Measurements from ENCODE around the gene ARHGAP22. TPM values are rescaled to one million over a fixed set of nuclear protein-coding genes. Genes with fewer than 3 reads are reported as not detected.

ARHGAP22 gene
- total RNA-seq, 1 donor from 2014 or later, result 5.2 TPM

DNA sequence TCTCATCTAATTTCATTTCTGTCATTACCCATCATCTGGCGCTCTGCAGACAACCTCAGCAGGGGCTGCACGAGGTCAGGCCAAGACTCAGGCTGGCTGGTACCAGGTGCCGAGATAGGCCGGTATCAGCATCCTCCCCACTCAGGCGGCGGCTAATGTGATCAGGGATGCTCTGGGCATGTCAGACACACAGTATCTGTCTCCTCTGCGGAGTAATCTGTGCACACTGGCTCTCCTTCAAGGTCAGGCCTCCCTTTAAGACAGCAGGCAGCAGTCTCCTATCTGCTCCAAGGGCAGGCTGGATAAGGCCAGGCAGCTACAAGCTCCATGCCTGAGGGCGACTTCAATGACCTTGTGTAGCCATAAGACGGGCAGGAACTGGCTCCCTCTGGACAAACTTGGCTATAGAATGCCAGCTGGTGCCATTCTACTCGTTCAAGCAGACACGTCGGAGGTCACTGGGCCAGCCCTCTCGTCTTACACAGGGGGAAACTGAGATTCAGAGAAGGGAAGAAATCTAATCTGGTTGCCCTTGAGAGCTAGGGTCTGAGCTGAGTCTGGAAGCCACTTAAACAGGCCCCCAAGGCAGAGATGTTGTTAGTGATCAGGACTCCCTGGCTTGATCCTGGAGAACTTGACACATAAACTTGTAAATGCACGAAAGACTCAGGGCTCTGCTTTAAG lies 59.3 kb downstream of the ARHGAP22 start:
- no peak for DNase-seq
- intact Hi-C loops (cut with DNase I), result no loop called here
- no peak for ATAC-seq (ENCODE audit: poor library complexity)

DNA sequence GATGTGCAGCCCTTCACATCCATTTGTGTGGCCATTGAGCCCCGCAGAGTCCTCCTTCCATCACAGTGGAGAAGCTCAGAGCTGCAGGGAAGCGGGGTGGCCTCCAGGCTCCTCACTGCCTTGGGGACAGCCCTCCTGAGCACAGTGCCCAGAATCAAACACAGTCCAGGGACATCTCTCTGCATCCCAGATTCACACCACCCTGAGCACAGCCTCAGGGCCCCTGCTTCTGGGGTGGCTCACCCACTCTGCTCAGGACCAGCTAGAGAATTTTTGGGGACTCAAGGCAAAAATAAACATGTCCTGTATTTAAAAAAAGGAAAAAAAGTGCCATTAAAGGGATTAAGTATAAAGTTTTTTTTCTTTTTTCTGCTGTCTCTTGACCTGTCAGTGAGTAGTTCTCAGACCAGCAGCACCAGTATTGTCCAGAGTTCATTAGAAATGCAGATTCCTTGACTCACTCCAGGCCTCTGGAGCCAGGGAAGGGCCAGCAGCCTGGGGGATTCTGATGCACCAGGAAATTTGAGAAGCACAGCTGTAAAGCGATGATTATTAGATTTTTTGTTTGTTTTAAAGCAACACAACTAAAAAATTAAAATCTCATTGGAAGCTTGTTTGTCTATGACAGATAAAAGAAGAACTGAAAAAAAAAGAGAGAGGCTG lies 61.6 kb downstream of the ARHGAP22 start:
- intact Hi-C loops (cut with DNase I), result no loop called here
- no peak for DNase-seq
- no peak for ATAC-seq (ENCODE audit: poor library complexity)

DNA sequence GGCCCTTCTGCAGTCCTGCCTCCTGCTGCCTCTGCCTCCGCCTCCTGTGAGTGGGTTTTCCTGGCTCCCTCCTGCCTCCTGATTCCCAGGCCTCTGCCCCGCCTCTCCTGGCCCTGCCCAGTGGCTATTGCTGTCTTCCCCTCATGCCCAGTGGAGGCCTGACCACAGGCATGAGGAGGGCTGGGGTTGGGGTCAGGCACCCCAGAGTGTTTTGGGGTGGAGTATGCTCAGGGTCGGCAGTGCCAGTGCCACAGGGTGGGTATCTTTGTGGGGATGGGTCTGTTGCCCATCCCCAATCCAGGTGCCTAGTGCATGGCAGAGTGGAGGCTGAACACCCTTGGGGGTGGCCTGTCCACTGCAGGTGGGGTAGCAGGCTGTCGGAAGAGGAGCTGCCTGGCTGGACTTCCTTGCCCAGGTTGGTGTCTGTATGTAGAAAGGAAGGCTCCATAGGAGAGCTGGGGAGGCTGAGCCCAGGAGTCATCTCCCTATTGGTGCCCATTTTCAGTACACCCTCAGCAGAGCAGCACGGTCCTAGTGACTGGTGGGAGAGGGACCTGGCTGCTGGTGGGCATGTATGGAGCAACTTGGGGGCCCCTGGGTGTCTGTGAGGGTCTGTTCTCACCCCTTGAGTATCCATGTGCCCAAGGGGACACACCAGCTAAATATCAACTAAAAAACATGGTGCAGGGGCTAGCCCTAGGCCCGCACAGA lies 62.2 kb downstream of the ARHGAP22 start:
- intact Hi-C loops (cut with DNase I), result no loop called here

DNA sequence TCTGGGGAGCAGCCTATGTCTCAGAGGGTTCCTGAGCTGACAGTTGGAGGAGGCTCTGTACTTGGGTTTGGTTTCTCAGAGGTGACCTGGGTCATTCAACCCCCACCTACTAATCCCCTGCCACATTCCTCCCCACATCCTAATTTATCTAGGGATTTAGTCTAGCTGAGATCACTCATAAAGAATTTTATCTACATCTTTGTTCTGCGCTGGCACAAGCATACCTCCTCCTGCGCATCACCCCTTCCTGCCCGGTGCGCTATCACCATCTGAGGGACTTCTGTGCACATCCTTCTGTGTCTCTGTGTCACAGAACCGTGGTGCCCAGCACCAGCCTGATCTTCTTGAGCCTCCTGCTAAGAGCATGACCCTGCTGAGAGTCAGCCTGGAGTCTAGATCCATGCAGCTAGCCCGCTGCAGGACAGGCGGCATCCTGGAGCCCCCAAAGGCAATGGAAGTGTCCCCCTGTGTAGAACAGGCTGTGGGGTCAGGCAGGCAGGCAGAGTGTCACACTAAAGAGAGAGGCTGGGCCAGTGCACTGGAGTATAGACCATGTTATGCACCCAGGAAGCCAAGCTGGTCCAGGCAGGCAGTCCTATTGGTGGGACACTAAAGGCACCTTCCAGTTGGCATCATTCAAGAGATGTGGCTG lies 63.6 kb downstream of the ARHGAP22 start:
- DNase-seq (no peak), ATAC-seq (ENCODE audit: poor library complexity) (no peak)
- intact Hi-C loops (cut with DNase I), result no loop called here

More for the DNA sequence above, 62.2 kb downstream of the ARHGAP22 start:
- ATAC-seq (ENCODE audit: poor library complexity) (no peak), DNase-seq (no peak)

DNA sequence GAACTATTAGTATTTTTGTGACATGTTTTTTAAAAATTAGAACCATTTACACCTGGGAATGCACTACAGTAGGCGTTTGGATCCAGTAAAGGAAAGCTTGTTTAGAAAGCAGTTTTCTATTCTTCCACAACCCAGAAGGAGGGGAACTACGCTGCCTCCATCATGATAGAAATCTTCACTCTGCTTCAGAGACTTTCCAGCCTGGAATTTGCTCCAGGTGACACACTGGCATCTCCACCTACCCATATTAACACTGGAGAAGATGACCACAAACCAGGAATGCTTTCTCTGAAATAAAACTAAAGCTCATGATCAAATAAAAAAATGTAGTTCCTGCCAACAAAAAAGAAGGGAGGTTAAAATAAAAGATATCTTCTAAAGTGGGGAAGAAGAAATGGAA lies 66.3 kb downstream of the ARHGAP22 start:
- ATAC-seq (ENCODE audit: poor library complexity), result no peak
- intact Hi-C loops (cut with DNase I), result no loop called here
- no peak for DNase-seq

DNA sequence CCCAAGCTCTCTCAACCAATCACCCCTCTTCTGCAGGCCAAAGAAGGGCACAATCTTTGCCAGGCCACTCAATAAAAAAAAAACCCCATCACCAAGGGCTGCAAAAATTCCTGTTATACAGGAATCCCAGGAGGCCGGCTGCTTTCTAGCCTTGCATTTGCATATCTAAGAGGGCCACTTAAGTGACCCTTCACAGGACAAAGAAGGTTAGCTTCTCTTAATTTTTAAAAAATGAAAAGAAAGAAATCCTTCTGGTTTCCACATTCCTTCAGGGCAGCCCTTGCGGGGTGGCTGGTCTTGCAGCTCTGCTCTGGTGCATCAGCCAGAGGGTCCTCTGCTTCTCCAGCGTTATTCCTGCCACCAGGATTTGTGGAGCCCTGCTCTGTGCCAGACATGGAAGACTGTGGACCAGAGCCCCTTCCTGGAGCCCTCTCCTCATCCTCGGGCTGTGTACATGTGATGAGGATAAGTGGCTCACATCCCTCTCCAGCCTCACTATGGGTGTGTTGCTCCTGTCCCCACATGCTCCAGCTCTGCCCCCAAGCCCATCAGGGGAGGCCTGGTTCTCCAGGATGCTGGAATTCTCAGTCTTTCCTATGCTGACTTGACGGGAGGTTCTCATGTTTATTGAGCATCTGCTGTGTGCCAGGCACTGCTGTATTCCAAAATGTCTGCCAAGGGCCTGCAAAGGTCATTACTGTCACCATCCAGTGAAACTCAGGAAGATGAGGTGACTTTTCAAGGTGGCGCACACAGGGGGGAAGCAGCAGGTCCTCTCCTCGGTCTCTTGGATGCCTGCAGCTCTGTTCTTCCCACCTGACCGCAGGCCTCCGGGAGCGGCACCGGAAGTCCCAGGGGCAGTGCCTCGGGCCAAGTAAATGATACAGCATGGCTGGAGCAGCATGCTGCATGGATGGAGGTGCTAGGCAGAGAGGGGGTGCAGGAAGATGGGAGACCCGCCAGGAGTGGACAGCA lies 67.7 kb downstream of the ARHGAP22 start:
- ATAC-seq (ENCODE audit: poor library complexity) (no peak), DNase-seq (no peak)
- intact Hi-C loops (cut with DNase I), result no loop called here

DNA sequence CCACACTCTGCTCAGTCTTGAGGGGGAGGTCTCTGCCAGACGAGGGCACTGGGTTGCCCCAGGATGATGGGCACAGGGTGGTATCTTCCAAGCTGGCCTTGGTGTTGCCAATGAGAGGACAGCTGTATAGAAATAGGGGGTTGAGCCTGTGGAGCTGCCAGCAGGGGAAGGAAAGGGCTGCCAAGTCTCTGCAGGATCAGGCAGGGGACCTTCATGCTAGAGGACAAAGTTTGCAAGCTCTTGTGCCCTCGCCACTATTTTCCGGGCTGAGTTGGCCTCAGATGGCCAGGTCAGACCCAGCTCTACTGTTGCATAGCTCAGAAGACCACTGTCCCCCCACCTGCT lies 68.7 kb downstream of the ARHGAP22 start:
- ATAC-seq (ENCODE audit: poor library complexity), result no peak
- no peak for DNase-seq
- intact Hi-C loops (cut with DNase I), result no loop called here

DNA sequence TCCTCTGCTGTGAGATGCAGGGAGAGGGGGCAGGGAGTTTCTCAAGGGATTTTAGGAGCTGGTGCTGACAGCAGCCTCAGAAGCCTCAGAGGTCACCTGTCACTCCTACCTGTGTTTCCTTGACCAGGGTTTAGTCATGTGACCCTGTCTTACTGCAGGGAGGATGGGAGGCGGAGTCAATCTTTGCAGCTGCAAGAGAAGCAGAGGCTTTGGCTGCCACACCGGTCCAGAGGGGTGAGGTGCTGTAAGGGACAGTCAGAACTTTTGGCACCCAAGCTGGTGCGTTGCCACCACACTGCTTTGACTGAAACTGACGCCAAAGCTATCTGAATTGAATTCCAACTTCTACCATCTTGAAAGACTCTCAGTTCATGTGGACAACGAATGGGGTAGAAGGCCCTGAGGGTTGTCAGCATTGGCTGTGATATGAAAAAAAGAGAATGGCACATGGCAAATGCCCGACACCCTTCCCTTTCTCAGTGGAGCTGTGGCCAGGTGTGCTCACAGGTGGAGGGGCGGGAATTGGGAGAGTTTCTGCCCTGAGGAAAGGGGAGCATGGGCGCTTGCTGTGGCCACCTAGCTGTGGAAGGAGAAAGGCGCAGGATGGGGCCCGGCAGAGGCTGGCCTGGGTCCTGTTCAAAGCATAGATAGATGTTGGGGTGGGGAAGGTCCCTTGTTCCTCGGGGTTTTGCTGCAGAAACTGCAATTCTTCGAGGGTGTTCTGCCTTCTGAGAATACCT lies 69.3 kb downstream of the ARHGAP22 start:
- DNase-seq (no peak), ATAC-seq (ENCODE audit: poor library complexity) (no peak)
- intact Hi-C loops (cut with DNase I), result no loop called here

DNA sequence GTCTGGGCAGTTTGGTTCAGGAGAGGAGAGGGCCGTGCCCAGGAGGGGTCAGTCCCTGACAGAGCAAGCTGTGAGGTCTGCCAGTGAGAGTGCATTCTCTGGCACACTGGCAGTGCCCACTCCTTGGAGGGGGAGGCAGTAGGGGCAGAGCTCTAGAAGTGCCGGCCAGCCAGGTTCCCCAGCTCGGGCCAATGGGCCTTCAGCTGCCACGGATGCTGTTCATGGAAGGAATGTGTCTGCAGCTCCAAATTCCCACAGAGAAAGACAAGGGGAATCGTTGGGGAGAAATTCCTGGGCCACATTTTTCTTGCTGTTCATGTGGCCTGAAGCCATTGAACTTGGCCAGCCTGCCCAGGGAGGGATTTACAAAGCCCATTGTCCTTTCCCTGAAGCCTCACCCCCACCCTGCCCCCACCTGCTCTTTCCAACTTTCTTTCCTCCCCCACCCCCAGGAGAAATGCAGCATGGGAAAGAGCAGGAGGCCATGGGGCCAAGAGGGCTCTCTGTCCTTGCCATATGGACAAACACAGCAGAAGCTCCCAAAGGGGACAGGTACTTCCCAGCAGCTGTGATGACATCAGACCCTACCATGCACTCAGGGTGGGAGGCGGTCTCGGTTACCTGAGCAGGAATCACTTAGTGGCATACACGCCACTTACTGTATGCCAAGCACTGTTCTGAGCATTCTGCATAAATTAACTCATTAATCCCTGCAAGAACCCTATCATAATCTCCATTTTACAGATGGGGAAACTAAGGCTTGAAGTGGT lies 70.7 kb downstream of the ARHGAP22 start:
- DNase-seq (no peak), ATAC-seq (ENCODE audit: poor library complexity) (no peak)
- intact Hi-C loops (cut with DNase I), result no loop called here

DNA sequence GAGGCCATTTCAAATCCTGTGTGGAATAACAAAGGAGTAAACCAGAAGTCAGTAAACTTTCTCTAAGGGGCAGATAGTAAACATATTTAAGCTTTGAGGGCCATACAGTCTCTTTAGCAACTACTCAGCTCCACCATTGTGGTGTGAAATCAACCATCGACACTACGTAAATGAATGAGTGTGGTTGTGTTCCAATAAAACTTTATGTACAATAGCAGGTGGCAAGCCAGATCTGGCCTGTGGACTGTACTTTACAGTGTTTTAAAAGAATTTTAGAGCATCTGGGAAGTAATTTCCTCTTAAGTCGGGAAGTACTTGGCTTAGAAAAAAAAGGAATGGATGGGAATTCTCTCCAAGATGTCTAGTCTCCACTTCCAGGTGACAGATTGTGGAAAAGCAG lies 71.3 kb downstream of the ARHGAP22 start:
- ATAC-seq (ENCODE audit: poor library complexity) (no peak), DNase-seq (no peak)
- intact Hi-C loops (cut with DNase I), result no loop called here

DNA sequence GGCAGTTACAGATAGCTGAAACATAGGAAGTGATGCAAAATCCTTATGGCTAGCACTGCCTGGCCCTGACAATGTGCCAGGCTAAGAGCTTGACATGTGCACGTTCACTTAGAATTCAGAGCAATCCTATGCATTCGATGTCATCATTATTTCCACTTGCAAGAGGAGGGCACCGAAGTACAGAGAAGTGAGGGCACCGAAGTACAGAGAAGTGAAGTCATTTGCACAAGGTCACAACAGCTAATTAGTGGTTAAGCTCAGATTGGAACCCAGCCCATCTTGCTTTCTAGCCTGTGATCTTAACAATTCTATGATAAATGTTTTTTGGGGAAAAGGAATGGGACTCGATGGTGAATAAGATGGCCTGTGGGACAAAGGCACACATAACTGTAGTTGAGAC lies 73.4 kb downstream of the ARHGAP22 start:
- DNase-seq (no peak), ATAC-seq (ENCODE audit: poor library complexity) (no peak)
- intact Hi-C loops (cut with DNase I), result no loop called here

DNA sequence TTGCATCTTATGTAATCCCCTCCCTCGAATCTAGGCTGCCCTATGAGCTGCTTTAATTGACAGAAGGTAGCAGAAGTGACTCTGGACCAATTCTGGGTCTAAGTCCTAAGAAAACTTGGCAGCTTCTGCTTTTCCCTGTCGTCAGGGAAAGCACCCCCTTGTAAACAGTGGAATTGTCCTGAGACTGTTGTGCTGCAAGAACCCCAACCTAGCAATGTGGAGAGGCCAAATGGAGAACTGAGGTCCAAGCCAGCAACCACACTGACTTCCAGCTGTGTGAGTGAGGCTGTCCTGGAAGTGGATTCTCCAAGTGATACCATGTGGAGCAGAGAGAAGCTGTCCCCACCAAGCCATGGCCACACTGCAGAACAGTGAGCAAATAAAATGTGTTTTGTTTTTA lies 75.5 kb downstream of the ARHGAP22 start:
- DNase-seq (no peak), ATAC-seq (ENCODE audit: poor library complexity) (no peak)
- intact Hi-C loops (cut with DNase I), result no loop called here

DNA sequence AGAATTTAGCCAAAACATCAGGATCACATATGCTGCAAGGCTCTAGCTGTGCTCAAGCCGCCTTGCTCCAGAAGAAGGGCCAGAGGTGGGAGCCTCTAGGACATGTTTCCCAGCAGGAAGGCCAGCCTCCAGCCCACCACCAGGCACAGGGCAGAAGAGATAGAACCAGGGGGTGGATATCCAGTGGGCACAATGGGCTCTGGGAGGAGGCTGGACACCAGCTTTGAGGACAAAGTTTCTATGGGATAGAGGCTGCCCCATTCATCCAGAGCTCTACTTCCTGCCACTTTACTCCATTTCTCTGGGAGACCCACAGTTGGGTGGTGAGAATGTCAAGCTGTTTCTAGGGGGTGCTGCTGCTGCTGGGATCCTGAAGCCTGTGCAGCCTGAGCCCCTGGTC lies 77.1 kb downstream of the ARHGAP22 start:
- intact Hi-C loops (cut with DNase I), result no loop called here
- DNase-seq (no peak), ATAC-seq (ENCODE audit: poor library complexity) (no peak)

DNA sequence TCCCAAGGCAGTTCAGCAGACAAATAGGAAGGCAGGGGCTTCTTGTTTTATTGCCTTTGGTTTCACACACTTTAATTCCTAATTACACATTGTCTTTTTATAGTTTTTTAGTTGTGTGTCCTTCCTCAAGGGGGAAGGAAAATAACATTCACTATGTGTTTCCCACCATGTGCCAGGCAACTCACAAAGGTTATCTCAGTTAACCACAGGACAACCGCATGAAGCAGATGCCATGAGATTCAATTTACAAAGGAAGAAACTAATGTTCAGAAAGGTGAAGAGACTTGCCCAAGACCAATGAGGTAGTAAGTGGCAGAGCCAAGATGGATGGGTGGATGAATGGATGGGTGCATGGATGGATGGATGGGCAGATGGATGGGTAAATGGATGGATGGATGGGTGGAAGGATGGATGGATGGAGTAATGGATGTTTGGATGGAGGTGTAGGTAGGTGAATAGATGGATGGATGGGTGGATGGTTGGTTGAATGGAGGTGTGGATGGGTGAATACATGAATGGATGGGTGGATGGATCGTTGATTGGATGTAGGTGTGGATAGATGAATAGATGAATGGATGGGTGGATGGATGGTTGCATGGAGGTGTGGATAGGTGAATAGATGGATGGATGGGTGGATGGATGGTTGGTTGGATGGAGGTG lies 77.9 kb downstream of the ARHGAP22 start:
- DNase-seq, result no peak
- intact Hi-C loops (cut with DNase I), result no loop called here
- ATAC-seq (ENCODE audit: poor library complexity), result no peak

DNA sequence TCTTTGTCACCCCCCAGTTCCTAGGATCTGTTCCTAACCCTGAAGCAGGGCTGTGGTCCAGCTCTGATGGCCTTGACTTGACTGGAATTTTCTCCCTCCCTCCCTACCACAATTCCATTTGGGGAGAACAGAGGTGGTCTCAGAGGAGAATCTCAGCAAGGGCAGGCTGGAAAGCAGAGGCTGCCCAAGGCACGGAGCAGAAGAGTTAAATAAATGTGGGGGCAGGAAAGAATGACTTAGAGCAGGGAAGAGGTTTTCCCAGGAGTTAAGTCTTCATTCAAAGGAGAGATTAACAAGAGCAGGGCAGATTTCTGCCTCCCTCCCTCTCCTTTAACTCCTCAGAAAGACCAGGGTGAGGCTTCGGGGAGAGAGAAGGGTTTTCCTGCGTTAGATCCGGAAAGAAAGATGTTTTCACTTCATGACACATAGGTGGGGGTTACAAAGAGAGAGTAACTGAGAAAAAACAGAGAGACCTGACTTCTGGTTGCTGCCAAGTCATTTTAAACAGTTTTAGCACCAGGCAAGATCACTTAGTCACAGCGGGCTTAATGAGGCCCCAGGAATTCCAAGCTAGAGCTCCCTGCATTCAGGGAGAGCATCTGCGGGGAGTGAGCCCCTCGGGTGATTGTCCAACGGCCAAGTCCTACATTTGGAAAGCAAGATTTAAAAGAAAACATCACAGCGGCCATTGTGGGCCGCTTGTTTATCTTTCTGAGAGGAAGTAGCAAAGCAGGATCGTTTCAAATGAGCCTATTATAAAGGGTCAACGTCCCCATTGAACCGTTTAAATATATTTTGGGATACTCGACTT lies 78.7 kb downstream of the ARHGAP22 start:
- no peak for ATAC-seq (ENCODE audit: poor library complexity)
- DNase-seq, result no peak
- intact Hi-C loops (cut with DNase I), result no loop called here

DNA sequence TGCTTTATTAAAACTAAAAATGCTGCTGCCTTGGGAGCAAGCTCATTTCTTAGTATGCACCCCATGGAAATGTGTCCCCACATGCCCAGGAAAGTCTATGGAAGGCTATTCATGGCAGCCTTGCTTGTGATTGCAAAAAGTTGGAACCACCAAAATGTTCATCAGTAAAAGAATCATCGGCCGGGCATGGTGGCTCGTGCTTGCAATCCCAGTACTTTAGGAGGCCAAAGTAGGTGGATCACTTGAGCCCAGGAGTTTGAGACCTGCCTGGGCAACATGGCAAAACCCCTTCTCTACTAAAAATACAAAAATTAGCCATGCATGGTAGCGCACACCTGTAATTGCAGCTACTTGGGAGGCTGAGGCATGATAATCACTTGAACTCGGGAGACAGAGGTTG lies 79.8 kb downstream of the ARHGAP22 start:
- intact Hi-C loops (cut with DNase I), result no loop called here
- no peak for ATAC-seq (ENCODE audit: poor library complexity)
- DNase-seq, result no peak

Measured in Right ventricle myocardium superior (tissue), 1 donor.